GM10266 (cell line): ENCODE results near the gene GALNT1.
"Not testable (repeated sequence)": the region's sequence is repeated elsewhere in the genome, so short reads cannot be mapped to it uniquely, and the experiment has no call there.

ENCODE experiments used
- DNase-seq: peaks from one replicate; pipeline ENCODE4 v3.0.0; 2012; ENCODE audit errors: extremely low spot score
- TF ChIP-seq, protein P1 (sequence below): IDR thresholded peaks from 2 replicates; pipeline ENCODE4 v1.5.1; 2012; ENCODE audit warnings: mild to moderate bottlenecking, low read depth; ENCODE audit not compliant: control insufficient read depth, insufficient read depth; ENCODE audit errors: missing control alignments

The GALNT1 gene

DNA sequence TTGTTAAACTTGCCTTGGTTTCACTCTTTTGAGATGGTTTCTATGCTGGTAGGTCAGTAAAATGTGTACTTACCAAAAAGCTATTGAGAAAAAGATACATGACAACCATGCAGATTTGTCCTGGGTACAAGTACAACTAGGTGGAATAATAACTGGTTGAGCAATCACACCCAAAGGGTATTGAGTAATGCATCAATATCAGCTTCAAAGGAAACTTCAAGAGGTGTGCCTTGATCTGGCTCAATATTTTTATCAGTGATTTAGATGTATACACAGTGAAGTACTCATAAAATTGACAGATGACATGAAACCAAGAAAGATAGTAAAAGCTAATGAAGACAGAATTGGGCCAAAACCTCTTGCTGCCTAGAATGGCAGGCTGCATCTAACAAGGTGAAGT is 21.7 kb upstream of the GALNT1 start:
- TF ChIP-seq, protein P1, sequence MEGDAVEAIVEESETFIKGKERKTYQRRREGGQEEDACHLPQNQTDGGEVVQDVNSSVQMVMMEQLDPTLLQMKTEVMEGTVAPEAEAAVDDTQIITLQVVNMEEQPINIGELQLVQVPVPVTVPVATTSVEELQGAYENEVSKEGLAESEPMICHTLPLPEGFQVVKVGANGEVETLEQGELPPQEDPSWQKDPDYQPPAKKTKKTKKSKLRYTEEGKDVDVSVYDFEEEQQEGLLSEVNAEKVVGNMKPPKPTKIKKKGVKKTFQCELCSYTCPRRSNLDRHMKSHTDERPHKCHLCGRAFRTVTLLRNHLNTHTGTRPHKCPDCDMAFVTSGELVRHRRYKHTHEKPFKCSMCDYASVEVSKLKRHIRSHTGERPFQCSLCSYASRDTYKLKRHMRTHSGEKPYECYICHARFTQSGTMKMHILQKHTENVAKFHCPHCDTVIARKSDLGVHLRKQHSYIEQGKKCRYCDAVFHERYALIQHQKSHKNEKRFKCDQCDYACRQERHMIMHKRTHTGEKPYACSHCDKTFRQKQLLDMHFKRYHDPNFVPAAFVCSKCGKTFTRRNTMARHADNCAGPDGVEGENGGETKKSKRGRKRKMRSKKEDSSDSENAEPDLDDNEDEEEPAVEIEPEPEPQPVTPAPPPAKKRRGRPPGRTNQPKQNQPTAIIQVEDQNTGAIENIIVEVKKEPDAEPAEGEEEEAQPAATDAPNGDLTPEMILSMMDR: no peak
- DNase-seq: no peak

- TF ChIP-seq, protein P1: no peak
- DNase-seq: no peak
Measured at GRCh38 chr18:35564795-35565453, 16.6 kb upstream of the GALNT1 start.

DNA sequence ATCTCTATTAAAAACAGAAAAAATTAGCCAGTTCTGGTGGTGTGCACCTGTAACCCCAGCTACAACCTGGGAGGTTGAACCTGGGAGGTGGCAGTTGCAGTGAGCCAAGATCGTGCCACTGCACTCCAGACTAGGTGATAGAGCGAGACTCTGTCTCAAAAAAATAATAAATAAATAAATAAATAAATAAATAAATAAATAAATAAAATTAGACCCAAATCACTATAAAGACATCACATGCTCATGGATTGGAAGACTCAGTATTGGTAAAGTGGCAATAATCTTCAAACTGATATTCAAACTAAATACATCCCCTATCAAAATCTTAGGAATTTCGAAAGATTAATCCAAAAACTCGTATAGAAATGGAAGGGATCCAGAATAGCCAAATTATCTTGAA is 15.5 kb upstream of the GALNT1 start:
- no peak for DNase-seq
- TF ChIP-seq, protein P1: no peak

DNA sequence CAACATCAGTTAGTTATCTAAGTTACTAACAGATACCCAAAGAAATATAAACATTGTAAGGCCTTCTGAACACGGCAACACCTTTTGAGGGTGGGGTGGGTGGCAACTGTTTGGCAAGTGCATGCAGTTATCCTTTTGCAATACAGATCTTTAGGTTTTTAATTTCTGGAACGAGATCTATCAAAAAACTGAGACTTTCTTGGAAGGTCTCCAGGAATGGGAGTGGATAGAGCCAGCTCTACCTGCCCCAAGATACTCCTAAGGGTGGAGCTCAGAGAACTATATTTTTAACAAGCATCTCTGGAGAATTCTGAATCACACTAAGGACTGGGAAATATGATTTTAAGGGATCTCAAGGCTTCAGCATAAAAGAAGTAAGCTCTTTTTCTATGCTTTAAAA is 11.4 kb upstream of the GALNT1 start:
- TF ChIP-seq, protein P1: no peak
- DNase-seq: no peak

GRCh38 chr18:35571138-35571537 is 10.4 kb upstream of the GALNT1 start:
- TF ChIP-seq, protein P1: no peak
- no peak for DNase-seq

DNA sequence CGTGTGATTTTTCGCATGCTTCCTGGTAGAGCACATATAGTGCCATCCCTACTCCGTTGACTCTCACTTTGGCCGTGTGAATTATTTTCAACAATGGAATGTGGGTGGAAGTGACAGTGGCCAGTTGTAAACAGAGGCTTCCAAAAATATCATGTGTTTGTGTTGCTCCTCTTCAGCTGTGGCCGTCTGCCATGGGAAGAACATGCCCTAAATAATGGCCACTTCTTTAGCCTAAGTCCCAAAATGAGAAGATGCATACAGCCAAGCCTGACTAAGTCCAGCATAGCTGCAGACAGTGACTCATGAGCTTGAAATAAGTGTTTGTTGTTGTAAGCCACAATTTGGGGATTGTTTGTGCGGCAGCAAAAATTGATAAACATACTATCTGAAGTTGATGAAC is 8.9 kb upstream of the GALNT1 start:
- no peak for DNase-seq
- TF ChIP-seq, protein P1: no peak

GRCh38 chr18:35573531-35573930 is 8.0 kb upstream of the GALNT1 start:
- TF ChIP-seq, protein P1: no peak
- peak; percentile 31 for DNase-seq

GRCh38 chr18:35576240-35576845 is 5.2 kb upstream of the GALNT1 start:
- DNase-seq: not testable (repeated sequence)
